Measurements from ENCODE around the gene MPO.
A peak's percentile ranks its signal among the peaks of the same experiment; 100 is the strongest.

The MPO gene, protein sequence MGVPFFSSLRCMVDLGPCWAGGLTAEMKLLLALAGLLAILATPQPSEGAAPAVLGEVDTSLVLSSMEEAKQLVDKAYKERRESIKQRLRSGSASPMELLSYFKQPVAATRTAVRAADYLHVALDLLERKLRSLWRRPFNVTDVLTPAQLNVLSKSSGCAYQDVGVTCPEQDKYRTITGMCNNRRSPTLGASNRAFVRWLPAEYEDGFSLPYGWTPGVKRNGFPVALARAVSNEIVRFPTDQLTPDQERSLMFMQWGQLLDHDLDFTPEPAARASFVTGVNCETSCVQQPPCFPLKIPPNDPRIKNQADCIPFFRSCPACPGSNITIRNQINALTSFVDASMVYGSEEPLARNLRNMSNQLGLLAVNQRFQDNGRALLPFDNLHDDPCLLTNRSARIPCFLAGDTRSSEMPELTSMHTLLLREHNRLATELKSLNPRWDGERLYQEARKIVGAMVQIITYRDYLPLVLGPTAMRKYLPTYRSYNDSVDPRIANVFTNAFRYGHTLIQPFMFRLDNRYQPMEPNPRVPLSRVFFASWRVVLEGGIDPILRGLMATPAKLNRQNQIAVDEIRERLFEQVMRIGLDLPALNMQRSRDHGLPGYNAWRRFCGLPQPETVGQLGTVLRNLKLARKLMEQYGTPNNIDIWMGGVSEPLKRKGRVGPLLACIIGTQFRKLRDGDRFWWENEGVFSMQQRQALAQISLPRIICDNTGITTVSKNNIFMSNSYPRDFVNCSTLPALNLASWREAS

DNA sequence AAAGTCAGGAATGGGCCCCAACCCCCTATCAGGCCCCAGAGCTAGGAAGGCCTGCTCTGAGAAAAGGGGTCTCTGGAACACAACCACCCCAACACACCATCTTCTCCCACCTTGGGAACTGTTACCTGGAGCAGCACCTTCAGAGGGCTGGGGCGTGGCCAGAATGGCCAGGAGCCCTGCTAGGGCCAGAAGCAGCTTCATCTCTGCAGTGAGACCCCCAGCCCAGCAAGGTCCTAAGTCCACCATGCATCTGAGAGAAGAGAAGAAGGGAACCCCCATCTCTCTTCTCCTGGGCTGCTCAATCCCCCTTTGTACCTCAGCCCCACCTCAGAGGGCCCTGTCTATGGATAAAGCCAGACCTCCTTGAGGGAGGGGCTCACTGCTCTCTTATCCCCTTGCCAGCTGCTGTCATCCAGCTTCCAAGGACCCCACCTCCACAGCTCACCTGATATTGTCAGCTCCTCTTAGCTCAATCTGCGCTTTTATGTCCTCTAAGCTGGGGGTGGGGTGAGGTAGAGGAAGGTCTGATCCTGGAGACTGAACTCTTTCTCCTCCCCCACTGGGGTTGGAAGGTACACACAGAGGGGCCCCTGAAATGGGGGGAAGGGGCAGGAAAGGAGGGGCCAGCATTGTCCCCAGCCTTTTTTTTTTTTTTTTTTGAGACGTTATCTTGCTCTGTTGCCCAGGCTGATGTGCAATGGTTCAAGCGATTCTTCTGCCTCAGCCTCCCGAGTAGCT lies at the start of gene MPO:
TSS of gene MPO (minus strand) at position 456 of the 738 bp plus-strand sequence. CDS start at position 279, 177 bp downstream.
- peaks cover 26 to 33% of the 10 kb centered on the region in 2 donors for H3K27me3 ChIP-seq (ENCODE audit: control insufficient read depth in 1 of 2, insufficient read depth in 2 of 2, low read length in 2 of 2)

GRCh38 chr17:58329810-58330537 lies 49.2 kb upstream of the MPO start:
- no peaks in the 10 kb centered on the region for H3K9me3 ChIP-seq (ENCODE audit: control insufficient read depth in 1 of 2, low read length in 2 of 2)
- H3K4me1 ChIP-seq (ENCODE audit: control insufficient read depth in 1 of 2, insufficient read depth in 2 of 2, low read length in 2 of 2), result peaks cover 9 to 28% of the 10 kb centered on the region in 2 donors
- peak overlapping the region; percentile 65 to 79 for H3K4me3 ChIP-seq (ENCODE audit: low read depth in 1 of 2, low read length in 2 of 2)
- H3K27me3 ChIP-seq (ENCODE audit: control insufficient read depth in 1 of 2, insufficient read depth in 2 of 2, low read length in 2 of 2), result peaks cover 0 to 3% of the 10 kb centered on the region in 2 donors
- peak overlapping the region; percentile 74 to 76 for H3K9ac ChIP-seq (ENCODE audit: low read depth in 1 of 2, low read length in 2 of 2)
- H3K27ac ChIP-seq (ENCODE audit: low read depth, low read length), result no peak overlapping the region
- H3K36me3 ChIP-seq (ENCODE audit: control insufficient read depth in 1 of 2, insufficient read depth in 2 of 2, low read length in 2 of 2), result peaks cover 5 to 6% of the 10 kb centered on the region in 2 donors

More for the DNA sequence above, at the start of gene MPO:
- no peak within 1 kb of the TSS for H3K4me3 ChIP-seq (ENCODE audit: low read depth in 1 of 2, low read length in 2 of 2)
- H3K4me1 ChIP-seq (ENCODE audit: control insufficient read depth in 1 of 2, insufficient read depth in 2 of 2, low read length in 2 of 2), result peaks cover 0 to 5% of the 10 kb centered on the region in 2 donors
- no peak within 1 kb of the TSS for H3K9ac ChIP-seq (ENCODE audit: low read depth in 1 of 2, low read length in 2 of 2)
- no peaks in the 10 kb centered on the region for H3K36me3 ChIP-seq (ENCODE audit: control insufficient read depth in 1 of 2, insufficient read depth in 2 of 2, low read length in 2 of 2)
- no peaks in the 10 kb centered on the region for H3K9me3 ChIP-seq (ENCODE audit: control insufficient read depth in 1 of 2, low read length in 2 of 2)
- H3K27ac ChIP-seq (ENCODE audit: low read depth, low read length), result no peak within 1 kb of the TSS

DNA sequence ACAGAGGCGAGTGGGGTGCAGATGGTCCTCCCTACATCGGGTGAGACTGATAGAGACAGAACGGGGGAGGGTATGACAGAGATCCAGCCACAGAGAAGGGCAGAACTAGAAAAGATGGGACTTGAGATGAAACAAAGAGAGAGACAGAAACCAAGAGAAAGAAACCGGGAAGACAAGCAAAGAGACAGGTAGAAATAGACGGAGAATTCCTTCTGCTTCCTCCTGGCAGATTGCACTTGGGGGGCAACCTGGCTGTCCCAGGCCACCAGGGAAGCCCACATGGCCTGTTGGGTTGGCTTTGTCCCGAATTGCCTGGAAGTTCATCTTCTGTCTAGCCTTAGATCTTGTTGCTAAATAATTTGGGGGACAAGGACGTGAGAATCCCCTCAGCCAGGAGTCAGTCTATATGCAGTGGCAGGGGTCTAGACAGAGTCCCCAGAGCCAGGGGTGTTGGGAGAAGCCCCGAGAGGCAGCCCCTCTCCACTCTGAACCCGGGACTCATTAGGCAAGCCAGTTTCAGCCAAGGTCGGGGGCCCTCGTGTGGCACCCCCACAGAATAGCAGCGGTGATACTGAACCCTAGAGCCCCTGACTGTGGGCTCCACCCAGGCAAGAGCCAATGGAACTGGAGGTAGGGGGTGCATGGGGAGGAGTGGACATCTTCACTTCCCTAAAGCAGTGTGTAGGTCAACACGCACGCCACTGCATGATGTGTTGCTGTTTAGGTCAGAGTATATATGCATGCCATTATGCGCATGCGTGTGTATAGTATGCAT lies 48.5 kb upstream of the MPO start:
- Histone ChIP-seq H3K36me3 (ENCODE audit: control insufficient read depth in 1 of 2, insufficient read depth in 2 of 2, low read length in 2 of 2) (peaks cover 5 to 6% of the 10 kb centered on the region in 2 donors), H3K9ac (ENCODE audit: low read depth in 1 of 2, low read length in 2 of 2) (peak overlapping the region in 1 of 2 donors; percentile 40), H3K9me3 (ENCODE audit: control insufficient read depth in 1 of 2, low read length in 2 of 2) (no peaks in the 10 kb centered on the region), H3K4me3 (ENCODE audit: low read depth in 1 of 2, low read length in 2 of 2) (peak overlapping the region; percentile 65 to 79), H3K4me1 (ENCODE audit: control insufficient read depth in 1 of 2, insufficient read depth in 2 of 2, low read length in 2 of 2) (peaks cover 6 to 24% of the 10 kb centered on the region in 2 donors), H3K27me3 (ENCODE audit: control insufficient read depth in 1 of 2, insufficient read depth in 2 of 2, low read length in 2 of 2) (peaks cover 0 to 4% of the 10 kb centered on the region in 2 donors), H3K27ac (ENCODE audit: low read depth, low read length) (no peak overlapping the region)

- peaks cover 4 to 5% of the 10 kb centered on the region in 2 donors for H3K27me3 ChIP-seq (ENCODE audit: control insufficient read depth in 1 of 2, insufficient read depth in 2 of 2, low read length in 2 of 2)
- H3K4me1 ChIP-seq (ENCODE audit: control insufficient read depth in 1 of 2, insufficient read depth in 2 of 2, low read length in 2 of 2), result peaks cover 6 to 25% of the 10 kb centered on the region in 2 donors
- peak within 1 kb of the TSS; percentile 65 to 79 for H3K4me3 ChIP-seq (ENCODE audit: low read depth in 1 of 2, low read length in 2 of 2)
These were observed 47.7 kb upstream of the MPO start, which contains the start of gene TSPOAP1 for GRCh38 chr17:58328195-58329034. Gene TSPOAP1, minus strand, starts transcription at chr17:58328795. Its CDS starts 875 bp downstream, at chr17:58327920.

GRCh38 chr17:58327363-58328194 lies 46.8 kb upstream of the MPO start:
- Histone ChIP-seq H3K27ac (ENCODE audit: low read depth, low read length) (no peak overlapping the region), H3K36me3 (ENCODE audit: control insufficient read depth in 1 of 2, insufficient read depth in 2 of 2, low read length in 2 of 2) (peaks cover 5 to 6% of the 10 kb centered on the region in 2 donors), H3K27me3 (ENCODE audit: control insufficient read depth in 1 of 2, insufficient read depth in 2 of 2, low read length in 2 of 2) (peaks cover 4 to 5% of the 10 kb centered on the region in 2 donors), H3K9me3 (ENCODE audit: control insufficient read depth in 1 of 2, low read length in 2 of 2) (no peaks in the 10 kb centered on the region), H3K9ac (ENCODE audit: low read depth in 1 of 2, low read length in 2 of 2) (peak overlapping the region in 1 of 2 donors; percentile 18), H3K4me3 (ENCODE audit: low read depth in 1 of 2, low read length in 2 of 2) (peak overlapping the region in 1 of 2 donors; percentile 48), H3K4me1 (ENCODE audit: control insufficient read depth in 1 of 2, insufficient read depth in 2 of 2, low read length in 2 of 2) (peaks cover 6 to 25% of the 10 kb centered on the region in 2 donors)

More at GRCh38 chr17:58328195-58329034, 47.7 kb upstream of the MPO start, which contains the start of gene TSPOAP1:
- Histone ChIP-seq H3K9ac (ENCODE audit: low read depth in 1 of 2, low read length in 2 of 2) (peak within 1 kb of the TSS; percentile 11 to 40), H3K27ac (ENCODE audit: low read depth, low read length) (no peak within 1 kb of the TSS), H3K36me3 (ENCODE audit: control insufficient read depth in 1 of 2, insufficient read depth in 2 of 2, low read length in 2 of 2) (peaks cover 5 to 6% of the 10 kb centered on the region in 2 donors), H3K9me3 (ENCODE audit: control insufficient read depth in 1 of 2, low read length in 2 of 2) (no peaks in the 10 kb centered on the region)

- no peak overlapping the region for H3K4me3 ChIP-seq (ENCODE audit: low read depth in 1 of 2, low read length in 2 of 2)
- peaks cover 6 to 25% of the 10 kb centered on the region in 2 donors for H3K4me1 ChIP-seq (ENCODE audit: control insufficient read depth in 1 of 2, insufficient read depth in 2 of 2, low read length in 2 of 2)
These were observed 46.1 kb upstream of the MPO start for GRCh38 chr17:58326609-58327362.

GRCh38 chr17:58325976-58326468 lies 45.3 kb upstream of the MPO start:
- Histone ChIP-seq H3K4me3 (ENCODE audit: low read depth in 1 of 2, low read length in 2 of 2) (no peak overlapping the region), H3K36me3 (ENCODE audit: control insufficient read depth in 1 of 2, insufficient read depth in 2 of 2, low read length in 2 of 2) (peaks cover 4 to 5% of the 10 kb centered on the region in 2 donors), H3K4me1 (ENCODE audit: control insufficient read depth in 1 of 2, insufficient read depth in 2 of 2, low read length in 2 of 2) (peaks cover 6 to 25% of the 10 kb centered on the region in 2 donors), H3K27me3 (ENCODE audit: control insufficient read depth in 1 of 2, insufficient read depth in 2 of 2, low read length in 2 of 2) (peaks cover 4 to 5% of the 10 kb centered on the region in 2 donors), H3K27ac (ENCODE audit: low read depth, low read length) (no peak overlapping the region), H3K9ac (ENCODE audit: low read depth in 1 of 2, low read length in 2 of 2) (no peak overlapping the region), H3K9me3 (ENCODE audit: control insufficient read depth in 1 of 2, low read length in 2 of 2) (no peaks in the 10 kb centered on the region)

More at GRCh38 chr17:58326609-58327362, 46.1 kb upstream of the MPO start:
- Histone ChIP-seq H3K27me3 (ENCODE audit: control insufficient read depth in 1 of 2, insufficient read depth in 2 of 2, low read length in 2 of 2) (peaks cover 4 to 5% of the 10 kb centered on the region in 2 donors), H3K9me3 (ENCODE audit: control insufficient read depth in 1 of 2, low read length in 2 of 2) (no peaks in the 10 kb centered on the region), H3K36me3 (ENCODE audit: control insufficient read depth in 1 of 2, insufficient read depth in 2 of 2, low read length in 2 of 2) (peaks cover 5 to 6% of the 10 kb centered on the region in 2 donors), H3K27ac (ENCODE audit: low read depth, low read length) (no peak overlapping the region), H3K9ac (ENCODE audit: low read depth in 1 of 2, low read length in 2 of 2) (no peak overlapping the region)

Data from duodenal mucosa (tissue), 2 donors.